ENCODE results near the gene OR51S1.

DNA sequence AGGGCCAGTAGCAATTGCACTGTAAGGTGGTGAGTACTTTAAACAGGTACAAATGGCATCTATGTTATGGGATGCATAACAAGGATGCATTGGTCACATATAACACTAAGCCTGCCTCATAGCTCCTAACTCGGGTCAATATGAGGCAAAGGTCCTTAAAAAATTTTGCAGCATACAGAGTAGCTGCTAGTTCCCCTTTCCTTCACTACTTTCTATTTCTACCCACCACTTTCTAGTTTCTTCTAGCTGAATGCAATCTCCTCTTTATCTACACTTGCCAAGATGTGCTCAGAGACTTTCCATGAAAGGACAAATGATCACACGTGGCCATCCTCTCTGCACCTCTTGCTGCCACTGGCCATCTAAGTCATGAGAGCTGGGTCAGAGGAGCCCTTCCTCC lies 18.1 kb downstream of the OR51S1 start:
- TF ChIP-seq ELF4 (IDR thresholded peaks at IDR 0.05) (no peak), FOXK2 (IDR thresholded peaks at IDR 0.05) (no peak), FOXM1 (IDR thresholded peaks at IDR 0.05; ENCODE audit: borderline replicate concordance) (no peak), SP1 (IDR thresholded peaks at IDR 0.05) (no peak)

All from HEK293T (cell line).